Adrenal gland (tissue), 12 donors: ENCODE measurements around the gene CKB. TPM values are rescaled to one million over a fixed set of nuclear protein-coding genes. Genes with fewer than 3 reads are reported as not detected.

Experiments
- DNase-seq, 7 donors: peaks; one replicate each; pipeline ENCODE4 v3.0.0-alpha.2; 2019 to 2020
- H3K27ac ChIP-seq, 5 donors: fragments of 200-600 bp; sonication (generic) in 4 of 5; 1 replicate in 3 of 5; 2 replicates in 2 of 5; pipeline versions ENCODE4 v1.5.1 to v1.8.0; 2016 to 2020; ENCODE audit warnings: mild to moderate bottlenecking in 1 of 5
- H3K27me3 ChIP-seq: fragments of 200-600 bp; 2 replicates; pipeline ENCODE4 v1.8.0; 2021
- H3K36me3 ChIP-seq, 2 donors: fragments of 200-600 bp; replicated peaks in 1 of 2; 1 replicate in 1 of 2; 2 replicates in 1 of 2; pipeline versions ENCODE4 v1.5.1 to v1.8.0; 2018 to 2022
- H3K4me1 ChIP-seq, 2 donors: fragments of 200-600 bp; replicated peaks in 1 of 2; 1 replicate in 1 of 2; 2 replicates in 1 of 2; pipeline versions ENCODE4 v1.5.1 to v1.8.0; 2018 to 2021
- H3K4me3 ChIP-seq, 4 donors: fragments of 200-600 bp; sonication (generic) in 3 of 4; one replicate each; pipeline ENCODE4 v1.5.1; 2016 to 2018
- H3K9me3 ChIP-seq, 3 donors: fragments of 200-600 bp; sonication (generic) in 1 of 3; replicated peaks in 1 of 3; 1 replicate in 2 of 3; 2 replicates in 1 of 3; pipeline versions ENCODE4 v1.5.1 to v1.8.0; 2016 to 2021
- POLR2A ChIP-seq, 2 donors: fragments of 450-650 bp; IDR thresholded peaks; one replicate each; pipeline ENCODE4 v1.6.1; 2017; ENCODE audit warnings: antibody characterized with exemption in 2 of 2, mild to moderate bottlenecking in 2 of 2, moderate library complexity in 1 of 2
- WGBS, 4 donors: extraction: QIAGEN DNeasy Blood & Tissue Kit in 2 of 4; methylation state at CpG; one replicate each; pipeline versions ENCODE4 v1.1.5 to v1.1.7; 2013 to 2017; 5-methylcytosine and 5-hydroxymethylcytosine counted together
- intact Hi-C, 2 donors: fragments of 100-400 bp; cut with DNase I; formaldehyde crosslinking; loops; one replicate each; pipeline versions ENCODE4 v1.14.1 to v1.15.0; 2022 to 2023
- polyA plus RNA-seq, 3 donors: library from polyadenylated mRNA; stranded (reverse); fragments of 200-250 nt in 2 of 3; fragments of 350-450 nt in 1 of 3; fragmentation: Illumina TruSeq in 1 of 3; extraction: RNeasy Lipid Tissue Mini Kit (QIAGEN cat#74804) in 1 of 3; gene quantifications; one replicate each; pipeline ENCODE4 v1.2.3, GENCODE V29; 2013 to 2014
- total RNA-seq, 9 donors: library from RNA; depleted of rRNA in 4 of 9; stranded (reverse); fragments of >200 nt in 4 of 9; fragments of 120-200 nt in 1 of 9; fragmentation: NEBNext Ultra II Directional in 1 of 9; extraction: Animal tissue kit (Norgen Biotek cat#: 25700) in 1 of 9; gene quantifications; one replicate each; pipeline versions ENCODE4 v1.1.0 to v1.2.4, GENCODE V29; 2013 to 2023
- TF ChIP-seq, protein P1 (sequence below), 6 experiments: fragments of 450-650 bp in 4 of 6; fragments of 200-600 bp in 2 of 6; sonication (generic) in 1 of 6; IDR thresholded peaks; 1 replicate in 5 of 6; 2 replicates in 1 of 6; pipeline versions ENCODE4 v1.5.1 to v1.8.0; 2016 to 2021; ENCODE audit warnings: antibody characterized with exemption in 6 of 6, mild to moderate bottlenecking in 2 of 6, moderate library complexity in 1 of 6
- donor health status: healthy with polysubstance abuse.
- donor health status: Bipolar disorder and iron deficiency.
- donor health status: DM: yes; HTN: yes; CAD: no.
- donor health status: DM: no; HTN: no; CAD: no.
- donor health status: DM: no; HTN: no; CAD: no.
- donor health status: DM: yes; HTN: yes; CAD: no.

The CKB gene
- total and polyA plus RNA-seq, 12 donors: 11.0 to 410 (median 198) TPM

GRCh38 chr14:103535081-103535890 lies 12.7 kb upstream of the CKB start:
- TF ChIP-seq POLR2A (IDR thresholded peaks at IDR 0.05): no peak
- TF ChIP-seq, protein P1, sequence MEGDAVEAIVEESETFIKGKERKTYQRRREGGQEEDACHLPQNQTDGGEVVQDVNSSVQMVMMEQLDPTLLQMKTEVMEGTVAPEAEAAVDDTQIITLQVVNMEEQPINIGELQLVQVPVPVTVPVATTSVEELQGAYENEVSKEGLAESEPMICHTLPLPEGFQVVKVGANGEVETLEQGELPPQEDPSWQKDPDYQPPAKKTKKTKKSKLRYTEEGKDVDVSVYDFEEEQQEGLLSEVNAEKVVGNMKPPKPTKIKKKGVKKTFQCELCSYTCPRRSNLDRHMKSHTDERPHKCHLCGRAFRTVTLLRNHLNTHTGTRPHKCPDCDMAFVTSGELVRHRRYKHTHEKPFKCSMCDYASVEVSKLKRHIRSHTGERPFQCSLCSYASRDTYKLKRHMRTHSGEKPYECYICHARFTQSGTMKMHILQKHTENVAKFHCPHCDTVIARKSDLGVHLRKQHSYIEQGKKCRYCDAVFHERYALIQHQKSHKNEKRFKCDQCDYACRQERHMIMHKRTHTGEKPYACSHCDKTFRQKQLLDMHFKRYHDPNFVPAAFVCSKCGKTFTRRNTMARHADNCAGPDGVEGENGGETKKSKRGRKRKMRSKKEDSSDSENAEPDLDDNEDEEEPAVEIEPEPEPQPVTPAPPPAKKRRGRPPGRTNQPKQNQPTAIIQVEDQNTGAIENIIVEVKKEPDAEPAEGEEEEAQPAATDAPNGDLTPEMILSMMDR (IDR thresholded peaks at IDR 0.05): no peak
- Histone ChIP-seq H3K36me3 (no peaks in the 10 kb centered on the region), H3K4me1 (peaks cover 15 to 21% of the 10 kb centered on the region in 2 donors), H3K27ac (peak overlapping the region in 3 of 5 donors; percentile 26 to 83 (median 45)), H3K4me3 (no peak overlapping the region), H3K27me3 (no peaks in the 10 kb centered on the region), H3K9me3 (no peaks in the 10 kb centered on the region)
- intact Hi-C loops: no loop called here
- DNase-seq: peak in 1 of 7 donors; percentile 51
- 64 to 84% (median 72%) methylated on average over 7 to 21 of the region's 21 CpGs for WGBS, 4 donors

DNA sequence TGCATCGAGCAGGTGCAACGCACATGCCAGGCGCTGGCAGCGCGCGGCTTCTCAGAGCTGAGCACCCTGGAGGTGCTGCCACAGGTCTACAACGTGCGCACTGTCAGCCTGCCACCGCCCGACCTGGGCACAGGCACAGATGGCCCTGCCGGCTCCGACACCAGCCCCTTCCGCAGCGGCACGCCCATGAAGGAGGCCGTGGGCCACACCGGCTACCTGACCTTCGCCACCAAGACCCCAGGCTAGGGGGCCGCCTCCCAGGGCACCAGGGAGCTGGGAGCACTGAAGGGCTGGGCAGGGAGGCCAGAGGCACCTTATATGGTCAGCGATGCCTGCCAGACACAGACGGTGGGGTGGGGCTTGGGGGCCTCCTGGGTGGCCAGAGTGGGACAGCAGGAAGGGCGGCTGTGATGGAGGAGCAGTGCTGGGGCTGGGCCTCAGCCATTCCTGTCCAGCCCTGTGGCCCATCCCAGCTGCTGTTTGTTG lies 12.0 kb upstream of the CKB start:
- Histone ChIP-seq H3K9me3 (no peaks in the 10 kb centered on the region), H3K36me3 (no peaks in the 10 kb centered on the region), H3K4me3 (no peak overlapping the region), H3K27ac (peak overlapping the region in 3 of 5 donors; percentile 35 to 83 (median 45)), H3K27me3 (no peaks in the 10 kb centered on the region), H3K4me1 (peaks cover 19 to 25% of the 10 kb centered on the region in 2 donors)
- WGBS, 4 donors: 86 to 90% (median 89%) methylated on average over 17 to 22 of the region's 22 CpGs; no CpG with 5 or more reads in 1 of the 4 donors
- intact Hi-C loops: no loop called here
- TF ChIP-seq, protein P1 (IDR thresholded peaks at IDR 0.05): no peak
- no peak for TF ChIP-seq POLR2A (IDR thresholded peaks at IDR 0.05)
- no peak for DNase-seq

GRCh38 chr14:103533999-103534575 lies 11.5 kb upstream of the CKB start:
- intact Hi-C loops: no loop called here
- DNase-seq: no peak
- Histone ChIP-seq H3K27ac (peak overlapping the region in 2 of 5 donors; percentile 35 to 83), H3K4me3 (no peak overlapping the region), H3K9me3 (no peaks in the 10 kb centered on the region), H3K4me1 (peaks cover 17 to 26% of the 10 kb centered on the region in 2 donors), H3K36me3 (no peaks in the 10 kb centered on the region), H3K27me3 (no peaks in the 10 kb centered on the region)
- TF ChIP-seq POLR2A (IDR thresholded peaks at IDR 0.05): no peak
- TF ChIP-seq, protein P1 (IDR thresholded peaks at IDR 0.05): no peak
- WGBS, 4 donors: 72 to 98% (median 87%) methylated on average over 7 to 25 of the region's 25 CpGs
